ENCODE results near the gene TXNL4A. TPM values are rescaled to one million over a fixed set of nuclear protein-coding genes. Genes with fewer than 3 reads are reported as not detected.

Gene TXNL4A
- total and polyA plus RNA-seq, 8 donors: 54.7 to 106 (median 69.3) TPM

DNA sequence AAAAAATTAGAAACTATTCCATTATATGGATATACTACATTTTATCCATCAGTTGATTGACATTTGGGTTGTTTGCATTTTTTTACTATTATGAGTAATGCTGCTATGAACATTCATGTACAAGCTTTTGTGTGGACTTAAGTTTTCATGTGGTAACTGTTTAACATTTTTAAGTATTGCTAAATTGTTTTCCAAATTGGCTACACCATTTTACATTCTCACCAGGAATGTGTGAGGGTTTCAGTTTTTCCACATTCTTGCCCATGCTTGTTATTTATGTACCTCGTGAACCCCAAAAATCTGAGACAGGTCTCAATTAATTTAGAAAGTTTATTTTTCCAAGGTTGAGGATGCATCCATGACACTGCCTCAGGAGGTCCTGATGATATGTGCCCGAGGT, 3.1 kb upstream of the TXNL4A start:
- no peaks in the 10 kb centered on the region for H3K27me3 ChIP-seq
- no peak overlapping the region for H3K4me3 ChIP-seq
- peaks cover 9 to 19% of the 10 kb centered on the region in 2 donors for H3K4me1 ChIP-seq

DNA sequence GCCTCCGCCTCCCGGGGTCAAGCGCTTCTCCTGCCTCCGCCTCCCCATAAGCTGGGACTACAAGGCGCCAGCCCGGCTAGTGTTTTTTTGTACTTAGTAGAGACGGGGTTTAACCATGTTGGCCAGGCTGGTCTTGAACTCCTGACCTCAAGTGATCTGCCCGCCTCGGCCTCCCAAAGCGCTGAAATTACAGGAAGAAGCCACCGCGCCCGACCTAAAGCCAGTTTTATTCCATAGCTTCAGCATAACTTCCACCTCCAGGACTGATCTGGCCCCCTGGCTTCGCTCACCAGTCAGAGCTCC, 783 bp upstream of the TXNL4A start:
- H3K27ac ChIP-seq: peak overlapping the region; percentile 86 to 93
- H3K9me3 ChIP-seq: no peaks in the 10 kb centered on the region
- H3K36me3 ChIP-seq: peaks cover 0 to 20% of the 10 kb centered on the region in 2 donors
- no peaks in the 10 kb centered on the region for H3K27me3 ChIP-seq
- DNase-seq (no peak), ATAC-seq (no peak)
- H3K4me3 ChIP-seq: peak overlapping the region; percentile 94 to 97
- H3K4me1 ChIP-seq: peaks cover 10 to 40% of the 10 kb centered on the region in 2 donors
- TF ChIP-seq, protein P1, sequence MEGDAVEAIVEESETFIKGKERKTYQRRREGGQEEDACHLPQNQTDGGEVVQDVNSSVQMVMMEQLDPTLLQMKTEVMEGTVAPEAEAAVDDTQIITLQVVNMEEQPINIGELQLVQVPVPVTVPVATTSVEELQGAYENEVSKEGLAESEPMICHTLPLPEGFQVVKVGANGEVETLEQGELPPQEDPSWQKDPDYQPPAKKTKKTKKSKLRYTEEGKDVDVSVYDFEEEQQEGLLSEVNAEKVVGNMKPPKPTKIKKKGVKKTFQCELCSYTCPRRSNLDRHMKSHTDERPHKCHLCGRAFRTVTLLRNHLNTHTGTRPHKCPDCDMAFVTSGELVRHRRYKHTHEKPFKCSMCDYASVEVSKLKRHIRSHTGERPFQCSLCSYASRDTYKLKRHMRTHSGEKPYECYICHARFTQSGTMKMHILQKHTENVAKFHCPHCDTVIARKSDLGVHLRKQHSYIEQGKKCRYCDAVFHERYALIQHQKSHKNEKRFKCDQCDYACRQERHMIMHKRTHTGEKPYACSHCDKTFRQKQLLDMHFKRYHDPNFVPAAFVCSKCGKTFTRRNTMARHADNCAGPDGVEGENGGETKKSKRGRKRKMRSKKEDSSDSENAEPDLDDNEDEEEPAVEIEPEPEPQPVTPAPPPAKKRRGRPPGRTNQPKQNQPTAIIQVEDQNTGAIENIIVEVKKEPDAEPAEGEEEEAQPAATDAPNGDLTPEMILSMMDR (IDR thresholded peaks at IDR 0.05): no peak
- intact Hi-C loops (cut with DNase I): no loop called here

More for the DNA sequence above, 3.1 kb upstream of the TXNL4A start:
- no peak overlapping the region for H3K27ac ChIP-seq
- DNase-seq: no peak
- TF ChIP-seq, protein P1 (IDR thresholded peaks at IDR 0.05): no peak
- ATAC-seq: no peak
- H3K36me3 ChIP-seq: no peaks in the 10 kb centered on the region
- intact Hi-C loops (cut with DNase I): no loop called here
- H3K9me3 ChIP-seq: no peaks in the 10 kb centered on the region

DNA sequence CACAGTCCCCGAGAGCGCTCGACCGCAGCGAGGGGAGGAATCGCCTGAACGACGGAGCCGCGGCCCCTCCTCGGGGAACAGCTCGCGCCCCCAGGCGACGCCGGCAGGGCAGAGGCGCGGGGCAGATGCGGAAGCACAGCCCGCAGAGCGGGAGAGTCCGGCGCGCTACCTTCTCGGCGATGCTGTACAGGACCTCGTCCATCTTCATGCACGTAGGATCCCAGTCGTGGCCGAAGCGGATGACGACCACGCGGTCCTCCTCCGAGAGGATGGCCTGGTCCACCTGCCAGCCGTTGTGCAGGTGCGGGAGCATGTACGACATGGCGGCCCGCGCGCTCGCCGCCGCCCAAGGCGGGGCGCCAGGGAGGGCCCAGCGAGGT, 302 bp downstream of the TXNL4A start:
- Histone ChIP-seq H3K27me3 (no peaks in the 10 kb centered on the region), H3K4me3 (peak overlapping the region; percentile 94 to 97), H3K27ac (peak overlapping the region; percentile 86 to 93), H3K9me3 (no peaks in the 10 kb centered on the region), H3K36me3 (peaks cover 0 to 20% of the 10 kb centered on the region in 2 donors), H3K4me1 (peaks cover 10 to 49% of the 10 kb centered on the region in 2 donors)
- ATAC-seq (peak; percentile 78), DNase-seq (peak; percentile 65 to 91 (median 69))
- TF ChIP-seq, protein P1 (IDR thresholded peaks at IDR 0.05): peak in 1 of 2 donors; percentile 21
- intact Hi-C loops (cut with DNase I): no loop called here

DNA sequence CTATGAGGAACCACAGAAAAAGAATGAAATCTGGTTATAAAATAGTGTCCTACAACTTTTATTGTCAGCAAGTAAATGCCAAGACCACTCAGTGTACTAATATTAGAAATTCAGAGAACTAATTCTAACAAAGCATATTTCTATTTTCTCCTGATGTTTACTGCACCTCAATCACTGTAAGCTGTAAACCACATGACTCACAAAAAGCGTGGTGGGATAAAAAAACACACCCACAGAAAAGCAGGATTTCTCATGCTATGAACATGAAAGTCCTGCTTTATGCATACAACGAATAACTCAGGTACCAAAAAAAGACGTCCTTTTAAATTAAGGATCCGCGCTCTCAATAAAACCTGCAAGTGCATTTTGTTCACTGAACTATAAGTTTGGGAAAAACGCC, 797 bp downstream of the TXNL4A start:
- TF ChIP-seq, protein P1 (IDR thresholded peaks at IDR 0.05): no peak
- Histone ChIP-seq H3K9me3 (no peaks in the 10 kb centered on the region), H3K27ac (peak overlapping the region; percentile 86 to 93), H3K36me3 (peaks cover 0 to 20% of the 10 kb centered on the region in 2 donors), H3K4me3 (peak overlapping the region; percentile 94 to 97), H3K27me3 (no peaks in the 10 kb centered on the region), H3K4me1 (peaks cover 10 to 54% of the 10 kb centered on the region in 2 donors)
- DNase-seq: no peak
- no peak for ATAC-seq
- intact Hi-C loops (cut with DNase I): no loop called here

DNA sequence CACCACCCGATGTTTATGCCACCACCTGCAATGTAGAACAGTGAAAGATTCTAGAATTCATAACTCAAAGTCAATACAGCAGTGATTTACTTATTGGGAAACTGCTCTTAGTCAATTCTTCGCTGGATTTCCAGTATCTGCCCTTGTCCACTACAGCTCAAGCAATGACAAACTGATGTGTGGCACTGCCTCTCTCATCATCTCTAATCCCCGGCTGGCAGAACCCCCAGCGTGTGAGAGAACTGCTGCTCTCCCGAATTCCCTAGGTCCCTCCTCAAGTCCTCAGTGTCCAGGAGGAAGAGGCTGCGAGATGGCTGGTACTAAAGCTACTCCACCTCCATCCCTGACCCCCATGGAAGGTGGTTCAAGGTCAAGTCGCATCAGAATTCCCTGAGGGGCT, 1.6 kb downstream of the TXNL4A start:
- H3K9me3 ChIP-seq: no peaks in the 10 kb centered on the region
- DNase-seq (no peak), ATAC-seq (no peak)
- H3K36me3 ChIP-seq: peaks cover 0 to 20% of the 10 kb centered on the region in 2 donors
- TF ChIP-seq, protein P1 (IDR thresholded peaks at IDR 0.05): no peak
- no peaks in the 10 kb centered on the region for H3K27me3 ChIP-seq
- no peak overlapping the region for H3K27ac ChIP-seq
- intact Hi-C loops (cut with DNase I): no loop called here
- peaks cover 10 to 59% of the 10 kb centered on the region in 2 donors for H3K4me1 ChIP-seq
- H3K4me3 ChIP-seq: peak overlapping the region; percentile 94 to 97

All from left lung (tissue), 10 donors.